ENCODE data around the gene DNAJA1. TPM values are rescaled to one million over a fixed set of nuclear protein-coding genes. Genes with fewer than 3 reads are reported as not detected.
A peak's percentile ranks its signal among the peaks of the same experiment; 100 is the strongest.

DNAJA1 gene
- total RNA-seq (2014; rRNA removed; shearing (Covaris generic)), result 84.6 and 92.7 TPM in 2 replicates
- polyA plus RNA-seq (2016; fragmentation: Nextera tagmentation; extraction: Ambion mirVana), result 108 and 115 TPM in 2 replicates

GRCh38 chr9:33024966-33025571 lies at the start of gene DNAJA1:
Gene DNAJA1, plus strand, starts transcription at chr9:33025273. Its CDS starts 1,212 bp downstream, at chr9:33026485.
- Histone ChIP-seq H3K4me1 (ENCODE audit: insufficient read depth) (peaks cover 45% of the 10 kb centered on the region), H2AFZ (peak within 1 kb of the TSS; percentile 72), H4K20me1 (ENCODE audit: insufficient read depth) (0 out of 2 replicates have a peak, but pooled peaks cover 4% of the 10 kb centered on the region), H3K9me3 (ENCODE audit: low read depth) (no peaks in the 10 kb centered on the region), H3K27me3 (replicated peaks; ENCODE audit: insufficient read depth) (no peaks in the 10 kb centered on the region), H3K9me2 (ENCODE audit: insufficient read depth) (no peaks in the 10 kb centered on the region), H3K36me3 (ENCODE audit: low read depth) (peaks cover 17% of the 10 kb centered on the region), H3F3A (ENCODE audit: insufficient read depth) (peaks cover 21% of the 10 kb centered on the region), H3K4me3 (peak within 1 kb of the TSS; percentile 82), H3K79me2 (ENCODE audit: insufficient read depth) (peaks cover 95% of the 10 kb centered on the region), H3K4me2 (ENCODE audit: unreplicated experiment) (peak within 1 kb of the TSS; percentile 97), H3K9ac (peak within 1 kb of the TSS; percentile 95), H3K27ac (peak within 1 kb of the TSS; percentile 91)
- WGBS, 2 experiments (ENCODE audit: low coverage in 1 of 2, low lambda C conversion rate in 2 of 2, missing lambda C conversion rate in 2 of 2), result 1 to 3% methylated on average over 49 to 55 of the region's 61 CpGs
- TF ChIP-seq EZH2 (IDR thresholded peaks at IDR 0.05; ENCODE audit: insufficient read depth, poor library complexity, severe bottlenecking) (no peak), EZH2phosphoT487 (IDR thresholded peaks at IDR 0.05; ENCODE audit: insufficient read depth, low read depth) (no peak)
- peak; percentile 97 for DNase-seq
- in situ Hi-C loops (cut with MboI), result no loop called here

GRCh38 chr9:32978051-32978450 lies 47.0 kb upstream of the DNAJA1 start:
- Histone ChIP-seq H3F3A (ENCODE audit: insufficient read depth) (no peaks in the 10 kb centered on the region), H3K4me3 (no peak overlapping the region), H3K9me3 (ENCODE audit: low read depth) (no peaks in the 10 kb centered on the region), H3K27ac (no peak overlapping the region), H3K27me3 (replicated peaks; ENCODE audit: insufficient read depth) (no peaks in the 10 kb centered on the region), H3K9ac (no peak overlapping the region), H3K4me1 (ENCODE audit: insufficient read depth) (peaks cover 8% of the 10 kb centered on the region), H3K36me3 (ENCODE audit: low read depth) (peaks cover 28% of the 10 kb centered on the region), H4K20me1 (ENCODE audit: insufficient read depth) (no peaks in the 10 kb centered on the region), H3K79me2 (ENCODE audit: insufficient read depth) (no peaks in the 10 kb centered on the region), H3K4me2 (ENCODE audit: unreplicated experiment) (no peak overlapping the region), H3K9me2 (ENCODE audit: insufficient read depth) (no peaks in the 10 kb centered on the region), H2AFZ (no peak overlapping the region)
- TF ChIP-seq EZH2 (IDR thresholded peaks at IDR 0.05; ENCODE audit: insufficient read depth, poor library complexity, severe bottlenecking) (no peak), EZH2phosphoT487 (IDR thresholded peaks at IDR 0.05; ENCODE audit: insufficient read depth, low read depth) (no peak)
- DNase-seq, result no peak
- WGBS, 2 experiments (ENCODE audit: low coverage in 1 of 2, low lambda C conversion rate in 2 of 2, missing lambda C conversion rate in 2 of 2), result 95 to 97% methylated on average over 2 of the region's 2 CpGs
- in situ Hi-C loops (cut with MboI), result no loop called here

GRCh38 chr9:32986971-32987370 lies 38.1 kb upstream of the DNAJA1 start:
- no peak overlapping the region for H3K4me3 ChIP-seq
- peaks cover 19% of the 10 kb centered on the region for H3K79me2 ChIP-seq (ENCODE audit: insufficient read depth)
- WGBS, 2 experiments (ENCODE audit: low coverage in 1 of 2, low lambda C conversion rate in 2 of 2, missing lambda C conversion rate in 2 of 2), result 93 to 94% methylated on average over 4 of the region's 4 CpGs
- H3K4me2 ChIP-seq (ENCODE audit: unreplicated experiment), result no peak overlapping the region
- peak; percentile 37 for DNase-seq
- H3F3A ChIP-seq (ENCODE audit: insufficient read depth), result no peaks in the 10 kb centered on the region
- no peak overlapping the region for H3K9ac ChIP-seq
- 0 out of 2 replicates have a peak, but pooled peaks cover 5% of the 10 kb centered on the region for H4K20me1 ChIP-seq (ENCODE audit: insufficient read depth)
- H3K4me1 ChIP-seq (ENCODE audit: insufficient read depth), result no peaks in the 10 kb centered on the region
- in situ Hi-C loops (cut with MboI), result loop anchor here (10.0 kb wide), 1 partner anchor 58 kb away; no protein-coding TSS in a partner anchor
- H3K27ac ChIP-seq, result no peak overlapping the region
- peaks cover 24% of the 10 kb centered on the region for H3K36me3 ChIP-seq (ENCODE audit: low read depth)
- no peaks in the 10 kb centered on the region for H3K9me2 ChIP-seq (ENCODE audit: insufficient read depth)
- no peaks in the 10 kb centered on the region for H3K27me3 ChIP-seq (replicated peaks; ENCODE audit: insufficient read depth)
- H3K9me3 ChIP-seq (ENCODE audit: low read depth), result no peaks in the 10 kb centered on the region
- no peak for TF ChIP-seq EZH2 (IDR thresholded peaks at IDR 0.05; ENCODE audit: insufficient read depth, poor library complexity, severe bottlenecking)
- no peak for TF ChIP-seq EZH2phosphoT487 (IDR thresholded peaks at IDR 0.05; ENCODE audit: insufficient read depth, low read depth)
- no peak overlapping the region for H2AFZ ChIP-seq

GRCh38 chr9:32989660-32990059 lies 35.4 kb upstream of the DNAJA1 start:
- no peaks in the 10 kb centered on the region for H3K4me1 ChIP-seq (ENCODE audit: insufficient read depth)
- H3K27ac ChIP-seq, result no peak overlapping the region
- no peak overlapping the region for H3K4me2 ChIP-seq (ENCODE audit: unreplicated experiment)
- H2AFZ ChIP-seq, result no peak overlapping the region
- H3K79me2 ChIP-seq (ENCODE audit: insufficient read depth), result peaks cover 46% of the 10 kb centered on the region
- TF ChIP-seq EZH2 (IDR thresholded peaks at IDR 0.05; ENCODE audit: insufficient read depth, poor library complexity, severe bottlenecking) (no peak), EZH2phosphoT487 (IDR thresholded peaks at IDR 0.05; ENCODE audit: insufficient read depth, low read depth) (no peak)
- H3K36me3 ChIP-seq (ENCODE audit: low read depth), result peaks cover 18% of the 10 kb centered on the region
- peaks cover 5% of the 10 kb centered on the region; the same call in 1 of the 2 replicates for H4K20me1 ChIP-seq (ENCODE audit: insufficient read depth)
- H3K9ac ChIP-seq, result no peak overlapping the region
- H3K27me3 ChIP-seq (replicated peaks; ENCODE audit: insufficient read depth), result no peaks in the 10 kb centered on the region
- DNase-seq, result peak; percentile 22
- H3K9me3 ChIP-seq (ENCODE audit: low read depth), result no peaks in the 10 kb centered on the region
- H3K4me3 ChIP-seq, result no peak overlapping the region
- H3F3A ChIP-seq (ENCODE audit: insufficient read depth), result no peaks in the 10 kb centered on the region; the same call in 1 of the 2 replicates
- 84 to 85% methylated on average over 8 of the region's 8 CpGs for WGBS, 2 experiments (ENCODE audit: low coverage in 1 of 2, low lambda C conversion rate in 2 of 2, missing lambda C conversion rate in 2 of 2)
- in situ Hi-C loops (cut with MboI), result loop anchor here (10.0 kb wide), 1 partner anchor 55 kb away; no protein-coding TSS in a partner anchor
- H3K9me2 ChIP-seq (ENCODE audit: insufficient read depth), result no peaks in the 10 kb centered on the region
